Neural cell (in vitro differentiated cells): ENCODE measurements around the gene WDR44.

ENCODE experiments used
- EP300 ChIP-seq: fragments of 450-650 bp; conservative IDR thresholded peaks from 2 replicates; pipeline ENCODE4 v1.6.1; 2014; ENCODE audit warnings: antibody characterized with exemption, mild to moderate bottlenecking, moderate library complexity; ENCODE audit not compliant: poor library complexity, severe bottlenecking
- EZH2 ChIP-seq: fragments of 200-600, 300-800 bp; shearing (Covaris generic), sonication (generic); IDR thresholded peaks from 2 replicates; pipeline ENCODE4 v1.6.1; 2014; ENCODE audit warnings: antibody characterized with exemption, low read length, borderline replicate concordance, mild to moderate bottlenecking; ENCODE audit not compliant: insufficient read depth, poor library complexity, severe bottlenecking
- MXI1 ChIP-seq: fragments of 450-650 bp; conservative IDR thresholded peaks from 2 replicates; pipeline ENCODE4 v1.6.1; 2014; ENCODE audit warnings: antibody characterized with exemption, mild to moderate bottlenecking; ENCODE audit not compliant: poor library complexity, severe bottlenecking
- POLR2AphosphoS5 ChIP-seq: IDR thresholded peaks from 2 replicates; pipeline ENCODE4 v1.6.1; 2012
- RAD21 ChIP-seq: fragments of 450-650 bp; conservative IDR thresholded peaks from 2 replicates; pipeline ENCODE4 v1.6.1; 2014; ENCODE audit warnings: antibody characterized with exemption, mild to moderate bottlenecking, moderate library complexity
- TAF1 ChIP-seq: IDR thresholded peaks from 2 replicates; pipeline ENCODE4 v1.6.1; 2012; ENCODE audit warnings: low read depth
- TF ChIP-seq, protein P1 (sequence below): fragments of 450-650 bp; IDR thresholded peaks from 2 replicates; pipeline ENCODE4 v1.5.1; 2014; ENCODE audit warnings: antibody characterized with exemption, mild to moderate bottlenecking, moderate library complexity; ENCODE audit not compliant: poor library complexity, severe bottlenecking

DNA sequence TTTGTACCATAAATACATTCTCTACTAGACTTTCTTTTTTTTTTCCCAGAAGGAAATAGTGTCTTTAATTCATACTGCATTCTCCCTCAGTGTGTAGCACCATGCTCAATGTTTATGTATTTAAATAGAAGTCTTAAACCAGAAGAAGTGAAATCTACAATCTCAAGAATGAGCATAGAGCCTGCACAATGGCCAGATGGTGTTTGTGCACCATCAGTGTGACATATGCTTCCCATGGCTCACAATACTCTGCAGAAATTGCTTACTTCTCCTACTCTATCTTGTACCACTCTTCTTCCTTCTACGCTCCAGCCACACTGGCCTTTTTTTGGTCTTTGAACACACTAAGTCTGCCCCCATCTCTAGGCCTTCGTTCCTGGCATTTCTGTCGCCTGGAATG is 147.1 kb downstream of the WDR44 start:
- no peak for TF ChIP-seq MXI1
- no peak for TF ChIP-seq EZH2
- TF ChIP-seq, protein P1, sequence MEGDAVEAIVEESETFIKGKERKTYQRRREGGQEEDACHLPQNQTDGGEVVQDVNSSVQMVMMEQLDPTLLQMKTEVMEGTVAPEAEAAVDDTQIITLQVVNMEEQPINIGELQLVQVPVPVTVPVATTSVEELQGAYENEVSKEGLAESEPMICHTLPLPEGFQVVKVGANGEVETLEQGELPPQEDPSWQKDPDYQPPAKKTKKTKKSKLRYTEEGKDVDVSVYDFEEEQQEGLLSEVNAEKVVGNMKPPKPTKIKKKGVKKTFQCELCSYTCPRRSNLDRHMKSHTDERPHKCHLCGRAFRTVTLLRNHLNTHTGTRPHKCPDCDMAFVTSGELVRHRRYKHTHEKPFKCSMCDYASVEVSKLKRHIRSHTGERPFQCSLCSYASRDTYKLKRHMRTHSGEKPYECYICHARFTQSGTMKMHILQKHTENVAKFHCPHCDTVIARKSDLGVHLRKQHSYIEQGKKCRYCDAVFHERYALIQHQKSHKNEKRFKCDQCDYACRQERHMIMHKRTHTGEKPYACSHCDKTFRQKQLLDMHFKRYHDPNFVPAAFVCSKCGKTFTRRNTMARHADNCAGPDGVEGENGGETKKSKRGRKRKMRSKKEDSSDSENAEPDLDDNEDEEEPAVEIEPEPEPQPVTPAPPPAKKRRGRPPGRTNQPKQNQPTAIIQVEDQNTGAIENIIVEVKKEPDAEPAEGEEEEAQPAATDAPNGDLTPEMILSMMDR, result no peak
- no peak for TF ChIP-seq EP300
- TF ChIP-seq POLR2AphosphoS5, result no peak
- TF ChIP-seq TAF1, result no peak
- no peak for TF ChIP-seq RAD21
